GM21619 (cell line): Measurements from ENCODE around the gene SIAH3.
"Not testable (repeated sequence)": the region's sequence is repeated elsewhere in the genome, so short reads cannot be mapped to it uniquely, and the experiment has no call there.

Experiments used
- ATAC-seq: cut with Tn5 transposase; IDR thresholded peaks from one replicate; pipeline ENCODE4 v1.9.1; 2021; ENCODE audit not compliant: unreplicated experiment

Gene SIAH3

DNA sequence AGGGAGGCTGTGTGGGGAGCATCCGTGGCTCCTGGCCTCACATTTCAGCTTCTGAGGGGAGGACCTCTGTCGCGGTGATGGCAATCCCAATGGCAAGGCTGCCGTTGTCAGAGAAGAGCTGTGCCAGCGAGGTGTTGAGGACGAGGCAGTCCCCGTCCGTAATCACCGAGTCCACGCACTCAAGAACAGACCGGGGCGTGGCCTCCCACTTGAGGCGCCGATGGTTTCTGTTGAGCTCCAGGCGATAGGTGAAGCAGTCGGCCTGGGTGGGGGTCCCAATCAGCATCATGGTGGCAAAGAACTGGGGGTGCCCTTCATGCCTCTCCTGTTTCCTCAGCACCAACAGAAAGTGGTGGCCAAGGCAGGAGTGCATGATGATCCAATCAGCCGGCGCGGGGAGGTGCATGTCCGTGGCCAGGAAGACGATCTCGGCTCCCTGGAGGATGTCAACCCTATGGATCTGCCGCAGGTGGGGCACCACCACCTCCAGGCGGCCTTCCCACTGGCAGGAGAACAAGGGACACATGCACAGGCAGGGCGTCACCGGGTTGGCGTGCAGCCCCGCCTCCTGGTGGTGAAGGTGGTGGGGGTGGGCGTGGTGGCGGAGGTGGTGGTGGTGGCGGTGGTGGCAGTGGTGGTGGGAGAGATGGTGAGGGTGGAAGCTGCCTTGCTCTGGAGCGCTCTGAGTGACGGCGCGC, 68.1 kb downstream of the SIAH3 start:
- no peak for ATAC-seq

DNA sequence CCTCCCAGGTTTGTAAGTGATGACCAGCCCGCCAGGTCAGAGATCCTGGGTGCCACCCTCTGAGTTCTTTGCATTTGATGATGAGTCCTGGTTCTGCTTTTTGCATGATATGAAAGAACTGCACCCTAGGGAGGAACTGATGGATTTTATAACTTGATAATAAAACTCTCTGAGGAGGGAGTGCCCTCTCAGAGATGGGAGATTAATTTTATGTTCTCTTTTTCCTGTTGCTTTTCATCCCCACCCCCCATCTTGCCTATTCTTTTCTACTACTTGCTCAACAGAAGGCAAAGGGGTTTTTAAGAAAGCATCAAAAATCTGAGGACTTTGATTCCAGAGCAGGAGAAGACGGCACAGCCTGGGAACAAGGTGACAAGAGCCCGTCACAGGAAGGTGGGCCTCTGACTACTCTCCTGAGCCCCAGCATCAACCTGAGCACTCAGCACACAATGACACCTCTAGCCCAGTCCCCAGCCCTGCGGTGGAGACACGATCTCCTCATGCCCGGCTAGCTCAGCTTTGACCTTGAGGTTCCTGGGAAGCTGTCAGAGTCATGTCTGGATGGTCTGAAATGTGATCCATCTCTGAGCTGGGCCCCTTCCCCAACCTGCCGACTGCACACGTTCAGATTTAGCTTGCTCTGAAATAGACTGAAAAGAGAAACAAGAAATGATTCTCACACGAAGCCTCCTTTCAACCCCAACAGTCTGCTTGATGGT, 69.1 kb downstream of the SIAH3 start:
- no peak for ATAC-seq

DNA sequence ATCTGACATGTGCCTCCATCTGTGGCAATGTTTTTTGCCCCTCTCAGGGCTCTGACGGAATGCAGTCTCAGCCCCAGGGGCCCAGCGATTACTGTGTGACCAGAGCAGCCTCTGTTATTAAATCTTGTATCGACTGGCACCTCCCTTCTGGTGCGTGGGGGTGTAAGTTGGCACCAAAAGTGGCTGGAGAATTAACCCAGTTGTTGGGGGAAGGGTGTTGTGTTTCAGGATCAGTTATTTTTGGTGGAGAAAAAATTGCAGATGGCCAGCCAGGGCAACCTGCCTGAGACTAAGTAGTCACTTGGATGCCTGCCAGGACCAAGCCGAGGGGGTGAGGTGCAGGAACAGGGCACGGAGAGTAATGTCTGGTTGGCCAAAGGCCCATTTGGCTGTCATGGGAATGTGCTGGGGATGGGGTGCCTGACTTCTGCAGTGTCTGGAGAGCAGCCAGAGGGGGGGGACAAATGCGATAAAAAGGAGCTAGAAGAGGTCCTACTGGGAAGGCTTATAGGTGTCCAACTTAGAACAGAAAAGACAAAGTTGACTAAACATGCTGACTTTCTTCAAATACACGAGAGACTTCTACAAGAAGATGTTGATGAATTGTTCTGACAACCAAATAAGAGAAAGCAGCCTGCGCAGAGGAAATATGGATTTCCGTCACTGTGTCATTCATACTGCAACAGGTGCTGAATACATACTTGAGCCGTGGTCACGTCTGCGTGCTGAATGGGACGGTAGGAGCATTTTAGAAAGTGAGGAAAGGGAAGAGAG, 69.8 kb downstream of the SIAH3 start:
- no peak for ATAC-seq

DNA sequence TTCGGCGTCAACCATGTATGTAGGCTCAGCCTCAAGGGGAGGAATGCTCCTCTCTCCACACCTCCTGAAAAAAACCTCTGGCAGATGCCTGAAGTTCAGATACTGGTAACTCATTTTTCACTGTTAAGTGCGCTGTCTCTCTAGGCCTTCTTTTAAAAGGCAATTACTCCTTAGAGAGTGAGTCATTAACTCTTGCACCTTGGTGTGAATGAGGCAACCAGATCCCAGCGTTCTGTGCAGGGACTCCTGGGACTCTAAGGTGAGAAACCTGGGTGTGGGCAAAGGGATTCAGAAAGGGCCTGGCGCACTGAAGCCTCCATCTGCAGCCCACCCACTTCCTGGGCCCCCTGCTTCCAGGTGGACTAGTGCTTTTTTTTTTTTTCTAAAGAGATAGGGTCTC, 71.7 kb downstream of the SIAH3 start:
- no peak for ATAC-seq

DNA sequence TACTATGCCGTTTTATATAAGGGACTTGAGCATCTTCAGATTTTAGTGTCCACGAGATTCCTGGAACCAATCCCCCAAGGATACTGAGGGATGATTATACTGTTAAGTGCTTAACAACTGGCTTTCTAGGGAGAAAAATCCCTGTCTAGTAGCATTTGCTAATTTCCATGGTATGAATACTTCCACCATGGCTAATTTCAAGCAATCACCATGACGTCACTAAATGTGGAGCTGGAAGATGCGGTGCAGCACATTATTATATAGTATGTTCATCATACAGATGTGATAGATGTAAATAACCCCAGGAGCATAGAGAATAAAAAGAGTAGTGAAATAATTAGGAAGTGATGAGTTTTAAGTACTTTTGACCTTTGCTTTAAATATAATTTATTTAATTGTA, 72.7 kb downstream of the SIAH3 start:
- no peak for ATAC-seq

DNA sequence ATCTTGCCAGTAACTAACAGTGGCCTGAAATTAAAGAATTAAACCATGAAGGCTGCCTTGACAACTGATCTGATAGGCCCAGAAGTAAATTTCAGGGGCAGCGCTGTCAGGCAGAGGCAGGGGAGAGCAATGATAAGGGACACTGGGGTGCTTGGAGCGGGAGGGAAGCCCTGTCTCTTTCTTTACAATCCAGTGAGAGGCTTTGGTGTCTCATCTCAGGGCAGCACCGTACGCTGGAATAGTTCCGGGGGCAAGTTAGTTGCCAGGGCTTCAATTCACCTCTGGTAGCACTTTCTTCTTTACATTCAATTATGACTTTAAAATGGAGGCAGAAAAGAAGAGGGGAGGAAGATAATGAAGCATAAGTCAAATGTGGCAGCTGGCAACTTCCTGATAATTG, 74.8 kb downstream of the SIAH3 start:
- ATAC-seq, result no peak

DNA sequence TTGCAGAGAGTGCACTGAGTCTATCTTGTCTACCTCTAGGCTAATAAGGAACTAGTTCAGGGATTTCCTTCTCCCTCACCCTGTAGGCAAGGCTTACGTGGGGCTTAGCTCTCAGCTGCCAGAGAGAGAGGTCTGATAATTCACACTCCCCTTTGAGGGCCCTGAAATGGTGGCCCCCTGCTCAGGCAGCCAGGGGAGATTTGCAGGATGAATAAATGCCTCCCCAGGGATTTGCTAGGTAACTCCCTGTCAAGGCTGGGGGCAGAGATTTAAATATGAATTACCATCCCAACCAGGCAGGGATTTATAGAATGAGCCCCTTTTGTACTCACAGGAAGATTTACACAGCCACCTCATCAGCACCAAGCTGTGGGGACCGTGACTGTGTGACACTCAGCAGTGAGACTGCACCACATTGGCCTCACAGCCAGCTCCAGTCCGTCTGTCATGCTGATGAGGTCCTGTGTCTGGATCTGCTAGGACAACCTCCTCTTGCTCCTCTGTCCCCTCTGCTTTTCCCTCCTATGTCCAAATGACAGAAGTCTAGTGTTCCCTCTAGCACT, 76.1 kb downstream of the SIAH3 start:
- no peak for ATAC-seq

DNA sequence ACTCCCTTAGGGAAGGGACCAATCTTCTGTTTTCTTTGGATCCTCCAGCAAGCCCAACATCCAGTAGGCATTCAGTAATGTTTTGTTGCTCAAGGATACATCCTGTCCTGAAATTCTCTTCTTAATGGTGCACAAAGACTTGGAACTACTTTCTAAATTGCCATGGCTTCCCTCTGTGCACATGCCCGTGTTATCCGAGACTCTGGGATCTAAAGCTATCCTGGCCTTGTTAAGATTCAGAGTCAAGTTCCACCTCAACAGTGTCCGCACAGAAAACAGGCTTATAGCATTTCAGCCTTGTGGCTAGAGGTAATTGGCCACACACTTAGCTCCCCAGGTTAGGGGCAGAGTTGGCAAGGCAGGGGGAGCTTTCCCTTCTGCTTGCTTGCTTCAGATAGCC, 77.6 kb downstream of the SIAH3 start:
- ATAC-seq, result no peak

DNA sequence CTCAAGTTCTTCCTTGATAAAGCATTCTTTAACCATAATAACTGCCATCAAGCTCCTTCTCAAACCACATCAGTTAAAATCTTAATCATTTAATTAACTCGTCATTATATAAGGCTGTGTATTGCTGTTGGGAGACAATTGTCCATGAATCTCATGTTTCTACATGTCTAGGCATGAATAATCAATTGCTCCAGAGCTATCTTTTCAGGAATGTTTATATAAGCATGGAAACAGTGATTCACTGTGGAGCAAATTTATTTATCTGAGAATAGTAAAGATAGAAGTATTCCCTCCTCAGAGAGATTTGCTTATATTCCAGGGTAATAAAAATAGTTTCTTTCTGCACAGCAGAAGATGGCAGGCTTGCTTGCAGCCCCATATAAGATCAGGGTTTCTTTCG, 78.3 kb downstream of the SIAH3 start:
- ATAC-seq, result no peak

DNA sequence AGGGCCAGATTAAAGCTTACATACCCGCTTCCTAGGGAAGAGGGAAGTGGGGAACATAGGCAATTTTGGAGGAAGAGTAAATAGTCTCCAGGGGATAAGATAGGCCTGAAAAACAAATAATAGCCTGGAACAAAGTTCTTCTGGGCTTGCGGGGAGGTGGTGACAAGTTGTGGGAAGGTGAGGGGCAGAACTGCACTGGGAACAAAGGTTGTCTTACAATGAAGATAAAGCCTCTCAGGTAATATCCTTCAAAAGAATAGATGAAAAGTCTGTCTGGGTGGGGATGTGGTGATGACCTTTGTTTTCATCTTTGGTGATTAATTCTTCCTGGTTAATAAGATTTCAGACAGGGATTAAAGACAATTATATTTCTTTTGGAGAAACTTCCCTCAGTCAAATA, 80.7 kb downstream of the SIAH3 start:
- no peak for ATAC-seq

DNA sequence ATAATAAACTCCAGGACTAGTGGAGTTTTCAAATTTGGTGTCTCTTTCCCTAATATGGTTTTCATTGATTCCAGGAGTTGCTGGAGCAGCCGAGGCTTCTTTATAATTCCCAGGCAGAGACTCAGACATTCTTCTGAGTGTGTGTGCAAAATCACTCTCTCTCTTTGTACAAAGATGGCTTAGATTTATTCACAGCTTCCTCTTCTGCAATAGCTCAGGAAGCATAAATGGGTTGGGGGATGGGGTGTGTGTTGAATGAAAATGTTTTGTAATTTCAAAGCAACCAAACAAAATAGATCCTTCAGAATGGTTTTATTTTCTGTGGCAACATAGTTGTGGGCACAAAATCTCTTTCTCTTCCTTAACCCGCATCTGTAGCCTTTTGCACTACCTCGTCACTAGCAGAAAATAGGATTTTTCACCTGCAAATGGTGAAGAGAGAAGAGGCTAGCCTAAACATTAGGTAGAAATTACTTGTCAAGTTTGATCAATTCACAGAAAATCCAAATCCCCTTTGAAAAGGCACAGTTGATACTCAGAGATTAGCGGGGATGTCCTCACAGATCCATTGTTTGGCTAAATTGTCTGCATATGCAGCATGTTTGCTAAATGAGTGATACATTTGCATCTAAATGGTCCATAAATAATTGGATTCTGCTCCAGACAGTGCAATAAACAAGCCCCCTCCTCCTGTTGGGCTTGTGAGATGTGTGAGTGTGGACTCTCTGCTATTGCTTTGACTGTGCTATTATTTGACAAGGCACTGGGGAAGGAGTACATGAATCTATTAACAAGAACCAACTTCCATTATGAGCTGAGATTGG, 82.7 kb downstream of the SIAH3 start:
- ATAC-seq, result no peak

DNA sequence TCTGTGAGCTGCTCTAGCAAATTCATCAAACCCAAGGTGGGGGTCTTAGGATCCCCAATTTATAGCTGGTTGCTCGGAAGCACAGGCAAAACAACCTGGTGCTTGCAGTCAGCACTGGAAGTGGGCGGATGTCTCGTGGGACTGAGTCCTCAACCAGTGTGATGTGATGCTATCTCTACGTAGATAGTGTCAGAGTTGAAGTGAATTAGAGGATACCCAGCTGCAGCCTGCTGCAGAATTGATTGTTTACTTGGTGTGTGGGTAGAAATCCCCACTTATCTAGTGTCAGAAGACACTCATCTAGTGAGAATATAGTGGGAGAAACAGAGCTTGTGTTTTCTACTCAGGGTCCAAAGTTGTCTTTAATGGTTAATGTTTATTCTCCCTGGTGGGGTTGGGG, 86.1 kb downstream of the SIAH3 start:
- no peak for ATAC-seq

DNA sequence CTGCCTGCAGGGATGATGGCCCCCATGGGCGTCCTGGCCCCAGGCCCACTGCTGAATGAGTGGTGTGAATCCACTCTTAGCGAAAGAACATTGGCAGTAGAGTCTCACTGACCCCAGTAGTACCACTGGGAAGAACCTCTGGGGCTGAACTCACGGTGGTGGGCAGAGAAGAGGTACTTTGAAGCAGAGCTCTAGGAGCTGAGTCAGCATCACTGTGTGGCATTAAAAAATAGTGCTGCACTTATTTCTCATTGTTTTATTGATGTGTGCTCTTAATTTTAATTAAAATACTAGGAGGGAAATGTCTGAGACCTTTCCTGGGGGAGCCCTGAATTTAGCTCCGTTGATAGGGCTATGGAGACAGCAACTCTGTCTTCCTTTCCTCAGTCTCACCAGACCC, 88.1 kb downstream of the SIAH3 start:
- ATAC-seq, result no peak

DNA sequence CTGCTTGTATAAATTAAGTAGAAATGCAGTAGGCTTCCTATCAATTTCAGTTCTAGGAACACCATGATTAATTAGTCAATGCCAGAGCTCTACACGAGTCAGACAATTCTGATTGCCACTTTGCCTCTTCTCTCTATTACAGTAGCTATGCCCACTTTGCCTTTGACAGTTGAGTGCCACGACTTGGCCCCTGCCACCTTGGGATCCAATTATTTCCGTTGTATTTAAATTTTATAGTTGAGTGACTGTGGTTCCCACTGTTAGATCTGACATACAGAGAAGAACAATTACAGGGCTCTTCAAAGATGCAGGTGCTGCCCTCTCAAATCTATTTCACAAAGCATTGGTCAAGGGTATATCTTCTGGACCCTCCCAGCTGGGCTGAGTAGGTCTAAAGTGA, 94.0 kb downstream of the SIAH3 start:
- ATAC-seq, result not testable (repeated sequence)

DNA sequence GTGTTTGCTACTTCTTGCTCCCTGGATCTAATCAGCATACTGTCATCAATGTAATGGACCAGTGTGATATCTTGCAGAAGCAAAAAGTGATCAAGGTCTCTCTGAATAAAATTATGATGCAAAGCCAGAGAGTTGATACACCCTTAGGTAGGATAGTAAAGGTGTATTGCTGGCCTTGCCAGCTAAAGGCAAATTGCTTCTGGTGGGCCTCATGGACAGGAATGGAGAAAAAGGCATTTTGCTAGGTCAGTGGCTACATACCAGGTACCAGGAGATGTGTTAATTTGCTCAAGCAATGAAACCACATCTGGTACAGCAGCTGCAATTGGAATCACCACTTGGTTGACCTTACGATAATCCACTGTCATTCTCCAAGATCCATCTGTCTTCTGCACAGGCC, 95.1 kb downstream of the SIAH3 start:
- ATAC-seq, result not testable (repeated sequence)

DNA sequence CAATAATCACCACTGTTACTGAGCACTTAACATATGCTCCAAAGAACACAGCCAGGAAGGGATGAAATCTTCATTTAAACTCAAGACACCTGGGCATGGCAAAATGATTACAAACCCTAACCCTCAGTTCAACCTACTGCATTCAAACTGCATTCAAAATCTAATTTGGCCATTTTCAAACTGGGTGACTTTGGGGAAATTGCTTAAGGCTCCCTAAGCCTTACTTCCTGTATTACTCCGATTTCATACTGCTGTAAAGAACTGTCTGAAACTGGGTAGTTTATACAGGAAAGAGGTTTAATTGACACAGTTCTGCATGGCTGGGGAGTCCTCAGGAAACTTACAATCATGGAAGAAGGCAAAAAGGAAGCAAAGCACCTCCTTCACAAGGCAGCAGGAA, 99.0 kb downstream of the SIAH3 start:
- no peak for ATAC-seq

DNA sequence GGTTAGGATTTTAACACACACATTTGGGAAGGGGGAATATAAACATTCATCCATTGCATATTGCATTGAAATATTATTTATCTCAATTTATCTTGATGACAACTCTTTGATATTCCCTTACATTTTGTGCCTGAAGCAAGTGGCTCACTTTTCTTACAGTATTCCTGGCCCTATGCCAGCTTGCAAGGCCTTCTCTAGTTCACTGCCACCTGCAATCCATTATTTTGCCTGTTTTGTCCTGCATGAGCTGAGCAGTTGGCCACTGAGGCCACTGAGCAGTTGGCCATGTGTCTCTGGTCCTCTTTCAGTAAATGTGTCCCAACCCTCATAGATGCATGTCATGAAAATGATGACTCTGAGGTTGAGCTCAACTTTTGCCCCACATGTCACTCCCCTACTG, 99.7 kb downstream of the SIAH3 start:
- ATAC-seq, result no peak

DNA sequence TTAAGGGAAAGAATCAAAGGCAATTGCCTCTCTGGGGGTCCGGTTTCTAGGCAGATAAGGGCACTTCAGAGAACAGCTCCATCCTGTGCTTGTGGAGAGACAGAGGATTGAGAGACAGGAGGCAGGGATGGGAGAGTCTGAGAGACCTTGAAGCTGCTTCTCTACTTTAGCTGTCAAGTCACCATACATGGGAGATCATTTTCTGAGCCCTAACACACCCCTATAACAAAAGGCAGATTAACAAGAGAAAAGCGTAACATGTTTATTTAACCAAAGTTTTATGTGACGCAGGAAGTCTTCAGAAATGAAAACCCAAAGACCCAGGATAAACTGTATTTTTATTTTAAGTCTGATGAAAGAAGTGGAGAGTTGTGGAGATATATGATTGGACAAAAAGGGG, 101.0 kb downstream of the SIAH3 start:
- no peak for ATAC-seq

DNA sequence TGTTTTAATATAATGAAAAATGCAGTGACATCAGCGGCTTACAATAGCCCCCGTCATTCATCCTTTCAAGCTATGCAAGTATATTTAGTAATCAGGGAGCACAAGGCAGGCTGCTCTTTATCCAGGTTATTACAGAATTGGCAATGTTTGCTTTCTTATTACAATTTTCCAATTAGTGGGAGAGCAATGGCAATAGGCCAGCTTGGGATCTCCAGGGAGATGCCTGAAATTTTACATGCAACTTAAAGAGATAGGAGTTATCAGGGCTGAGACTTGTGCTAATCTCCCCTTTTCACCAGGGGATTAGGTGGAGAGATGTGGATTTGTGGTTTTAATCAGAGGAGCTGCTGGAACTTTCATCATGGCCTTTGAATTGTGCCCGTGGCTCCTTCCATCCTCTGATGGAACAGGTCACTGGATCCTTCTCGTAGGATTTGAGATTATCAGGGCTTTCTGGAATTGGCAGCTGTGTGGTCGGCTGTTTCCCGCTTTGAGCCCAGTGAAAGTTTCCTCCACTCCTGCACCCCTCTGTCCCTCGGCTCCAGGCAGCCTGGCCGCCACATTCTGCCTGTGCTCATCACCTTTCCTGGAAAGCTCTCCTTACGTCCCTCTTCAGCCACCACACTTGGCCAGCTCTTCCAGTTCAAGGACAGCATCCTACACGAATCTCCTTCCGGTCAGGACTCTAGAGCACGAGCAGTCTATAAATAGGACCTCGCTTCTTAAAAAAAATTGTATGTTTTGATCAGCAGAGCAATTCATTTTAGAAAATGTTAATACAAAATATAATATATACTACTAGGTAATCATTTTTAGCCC, 102.4 kb downstream of the SIAH3 start:
- no peak for ATAC-seq

DNA sequence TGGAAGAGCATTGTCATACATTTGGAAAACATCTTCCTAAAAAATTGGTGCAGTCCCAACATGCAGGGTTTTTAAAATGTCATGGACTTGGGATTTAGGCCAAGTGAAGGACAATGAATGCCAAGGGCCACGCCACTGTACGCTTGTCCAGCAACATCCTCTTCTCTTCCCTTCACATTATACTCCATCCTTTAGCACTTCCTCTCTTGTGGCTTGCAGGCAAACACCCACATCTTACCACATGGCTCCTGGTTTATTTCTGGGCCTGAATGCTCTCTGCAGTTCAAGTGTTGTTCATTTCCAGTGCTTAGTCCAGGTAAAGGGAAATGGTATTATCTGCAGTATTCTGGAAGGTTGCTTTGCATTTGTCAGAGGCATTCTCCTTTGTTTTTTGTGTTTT, 104.5 kb downstream of the SIAH3 start:
- ATAC-seq, result no peak
